Measurements from ENCODE around the gene ALCAM.

The ALCAM gene

DNA sequence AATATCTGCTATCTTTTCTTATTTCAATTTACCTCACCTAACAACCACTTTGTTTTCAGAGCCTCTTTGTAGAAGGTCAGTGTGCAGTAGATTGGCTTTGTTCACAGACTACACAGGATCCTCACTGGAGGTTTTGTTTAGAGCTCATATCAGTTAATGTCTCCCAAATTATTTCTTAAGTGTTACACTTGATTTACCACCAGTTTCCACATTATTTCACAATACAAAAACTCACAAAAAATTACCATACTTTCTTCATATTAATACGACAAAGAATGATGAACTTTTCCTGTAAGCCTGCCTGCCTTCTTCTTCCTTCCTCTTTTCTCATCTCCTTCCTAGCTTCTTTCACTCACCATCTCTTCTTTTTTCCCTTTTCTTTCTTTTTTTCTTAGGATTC is 133.3 kb downstream of the ALCAM start:
- H3K4me3 ChIP-seq (ENCODE audit: low read length) = no peak overlapping the region
- DNase-seq (ENCODE audit: low read depth) = no peak
- TF ChIP-seq, protein P1, sequence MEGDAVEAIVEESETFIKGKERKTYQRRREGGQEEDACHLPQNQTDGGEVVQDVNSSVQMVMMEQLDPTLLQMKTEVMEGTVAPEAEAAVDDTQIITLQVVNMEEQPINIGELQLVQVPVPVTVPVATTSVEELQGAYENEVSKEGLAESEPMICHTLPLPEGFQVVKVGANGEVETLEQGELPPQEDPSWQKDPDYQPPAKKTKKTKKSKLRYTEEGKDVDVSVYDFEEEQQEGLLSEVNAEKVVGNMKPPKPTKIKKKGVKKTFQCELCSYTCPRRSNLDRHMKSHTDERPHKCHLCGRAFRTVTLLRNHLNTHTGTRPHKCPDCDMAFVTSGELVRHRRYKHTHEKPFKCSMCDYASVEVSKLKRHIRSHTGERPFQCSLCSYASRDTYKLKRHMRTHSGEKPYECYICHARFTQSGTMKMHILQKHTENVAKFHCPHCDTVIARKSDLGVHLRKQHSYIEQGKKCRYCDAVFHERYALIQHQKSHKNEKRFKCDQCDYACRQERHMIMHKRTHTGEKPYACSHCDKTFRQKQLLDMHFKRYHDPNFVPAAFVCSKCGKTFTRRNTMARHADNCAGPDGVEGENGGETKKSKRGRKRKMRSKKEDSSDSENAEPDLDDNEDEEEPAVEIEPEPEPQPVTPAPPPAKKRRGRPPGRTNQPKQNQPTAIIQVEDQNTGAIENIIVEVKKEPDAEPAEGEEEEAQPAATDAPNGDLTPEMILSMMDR (conservative IDR thresholded peaks at IDR 0.05; ENCODE audit: low read length) = no peak

DNA sequence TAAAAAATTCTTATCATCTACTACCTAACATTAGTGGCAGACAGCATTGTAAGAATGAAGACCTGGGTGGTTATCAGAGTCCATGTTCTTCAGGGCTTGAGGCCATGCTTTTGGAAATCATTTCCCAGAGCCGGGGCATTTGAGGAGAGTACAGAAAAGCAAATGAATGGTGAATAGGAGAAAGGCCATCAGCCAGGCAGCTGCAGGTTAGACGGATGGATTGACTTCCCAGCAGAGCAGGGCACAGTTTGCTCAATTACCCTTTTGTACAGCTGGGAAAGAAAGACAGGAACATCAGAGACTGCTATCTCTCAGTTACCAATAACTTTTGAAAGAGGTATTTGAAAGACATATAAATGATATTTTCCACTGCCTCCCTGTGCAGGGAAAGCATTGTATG is 135.6 kb downstream of the ALCAM start:
- H3K4me3 ChIP-seq (ENCODE audit: low read length) = no peak overlapping the region
- no peak for DNase-seq (ENCODE audit: low read depth)
- TF ChIP-seq, protein P1 (conservative IDR thresholded peaks at IDR 0.05; ENCODE audit: low read length) = no peak

DNA sequence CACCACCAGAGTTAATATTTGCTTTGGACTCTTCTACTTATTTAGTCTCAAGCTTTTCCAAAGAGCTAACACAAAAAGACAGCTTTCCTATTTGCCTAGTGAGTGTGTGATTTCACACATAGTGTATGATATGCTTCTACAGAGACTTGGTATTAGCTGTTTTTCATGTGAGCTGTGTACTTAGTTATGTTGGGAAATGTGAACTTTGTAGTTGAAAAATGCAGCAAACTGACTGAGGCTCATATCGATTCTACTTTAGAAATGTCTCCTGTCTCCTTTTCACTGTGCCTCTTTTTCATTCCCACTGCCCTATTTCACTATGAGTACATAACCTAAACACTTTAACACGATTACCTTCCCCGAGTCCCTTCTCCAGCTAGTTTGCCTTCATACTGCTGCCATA is 136.5 kb downstream of the ALCAM start:
- TF ChIP-seq, protein P1 (conservative IDR thresholded peaks at IDR 0.05; ENCODE audit: low read length) = no peak
- no peak overlapping the region for H3K4me3 ChIP-seq (ENCODE audit: low read length)
- DNase-seq (ENCODE audit: low read depth) = no peak

DNA sequence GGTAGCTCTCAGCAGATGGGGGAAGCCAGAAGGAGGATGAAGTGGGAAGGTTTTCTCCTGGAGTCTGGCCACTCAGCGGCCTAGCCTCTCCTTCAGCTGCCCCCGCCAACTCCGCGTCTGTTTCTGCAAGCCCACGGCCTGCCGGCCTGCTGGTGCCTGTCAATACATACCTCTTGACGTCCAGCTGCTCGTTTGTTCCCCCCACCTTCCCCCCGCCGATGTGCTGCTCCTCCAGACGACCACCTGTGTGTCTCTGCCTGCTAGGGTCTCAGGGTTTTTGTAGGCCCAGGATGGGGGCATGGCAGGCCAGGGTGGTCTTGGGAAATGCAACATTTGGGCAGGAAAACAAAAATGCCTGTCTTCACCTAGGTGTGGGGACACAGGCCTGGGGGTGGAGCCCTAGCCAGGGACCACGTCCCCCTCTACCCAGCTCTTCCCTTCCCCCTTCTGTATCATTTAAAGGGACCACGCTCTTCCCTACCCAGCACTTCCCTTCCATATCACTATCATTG is 137.8 kb downstream of the ALCAM start:
- H3K4me3 ChIP-seq (ENCODE audit: low read length) = no peak overlapping the region
- DNase-seq (ENCODE audit: low read depth) = no peak
- TF ChIP-seq, protein P1 (conservative IDR thresholded peaks at IDR 0.05; ENCODE audit: low read length) = no peak

DNA sequence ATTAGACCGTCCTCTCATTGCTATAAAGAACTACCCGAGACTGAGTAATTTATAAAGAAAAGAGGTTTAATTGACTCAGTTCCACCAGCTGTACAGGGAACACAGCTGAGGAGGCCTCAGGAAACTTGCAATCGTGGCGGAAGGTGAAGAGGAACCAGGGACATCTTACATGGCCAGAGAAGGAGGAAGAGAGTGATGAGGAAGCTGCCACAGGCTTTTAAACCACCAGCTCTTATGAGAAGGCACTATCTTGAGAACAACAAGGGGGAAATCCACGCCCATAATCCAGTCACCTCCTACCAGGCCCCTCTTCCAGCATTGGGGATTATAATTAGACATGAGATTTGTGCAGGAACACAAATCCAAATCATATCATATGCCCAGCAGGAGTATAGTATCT is 138.5 kb downstream of the ALCAM start:
- H3K4me3 ChIP-seq (ENCODE audit: low read length) = no peak overlapping the region
- DNase-seq (ENCODE audit: low read depth) = no peak
- TF ChIP-seq, protein P1 (conservative IDR thresholded peaks at IDR 0.05; ENCODE audit: low read length) = no peak

DNA sequence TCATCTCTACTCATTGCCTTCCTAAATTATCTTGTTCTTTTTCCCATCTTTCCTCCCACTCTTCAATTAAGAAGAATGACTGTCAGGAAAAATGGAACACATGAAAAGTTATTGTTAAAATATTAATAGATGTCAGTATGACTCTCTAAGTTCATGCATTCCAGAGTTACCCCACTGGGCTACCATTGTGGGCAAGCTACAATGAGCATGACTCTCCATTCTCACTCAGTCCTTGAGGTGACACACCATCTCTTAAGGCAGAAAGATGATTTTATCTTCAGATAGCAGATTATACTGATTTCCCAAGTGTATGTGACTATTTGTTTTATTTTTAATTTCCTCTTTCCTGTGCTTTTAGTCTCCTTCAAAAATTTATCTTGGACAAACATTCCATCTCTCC is 144.3 kb downstream of the ALCAM start:
- TF ChIP-seq, protein P1 (conservative IDR thresholded peaks at IDR 0.05; ENCODE audit: low read length) = no peak
- DNase-seq (ENCODE audit: low read depth) = peak; percentile 20
- H3K4me3 ChIP-seq (ENCODE audit: low read length) = no peak overlapping the region

DNA sequence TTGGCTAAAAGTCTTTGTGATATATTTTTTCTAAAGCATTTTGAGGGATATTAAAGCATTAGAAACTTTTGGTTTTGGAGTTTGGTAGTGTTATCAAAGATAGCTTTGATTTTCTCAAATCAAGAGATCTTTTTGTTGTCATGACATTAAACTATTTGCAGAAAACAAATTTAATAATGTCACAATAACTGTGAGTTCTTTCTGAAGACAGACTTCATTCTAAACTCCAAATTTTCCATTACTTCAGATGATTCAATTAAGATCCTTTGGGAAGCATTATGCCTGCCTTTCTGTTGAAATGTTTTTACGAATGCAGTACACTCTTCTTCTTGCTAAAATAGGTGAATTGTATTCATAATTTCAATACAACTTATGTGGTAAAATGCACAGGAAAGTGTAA is 145.4 kb downstream of the ALCAM start:
- TF ChIP-seq, protein P1 (conservative IDR thresholded peaks at IDR 0.05; ENCODE audit: low read length) = no peak
- DNase-seq (ENCODE audit: low read depth) = no peak

More for the DNA sequence above, 145.4 kb downstream of the ALCAM start:
- no peak overlapping the region for H3K4me3 ChIP-seq (ENCODE audit: low read length)
